NCI-H460 (cell line): ENCODE measurements around the gene TMED5. TPM values are rescaled to one million over a fixed set of nuclear protein-coding genes. Genes with fewer than 3 reads are reported as not detected.
A peak's percentile ranks its signal among the peaks of the same experiment; 100 is the strongest.
"Not testable (repeated sequence)": the region's sequence is repeated elsewhere in the genome, so short reads cannot be mapped to it uniquely, and the experiment has no call there.

Source experiments
- DNase-seq: peaks from one replicate; pipeline ENCODE4 v3.0.0-alpha.2; 2016; ENCODE audit warnings: low read depth; ENCODE audit errors: extremely low read depth
- polyA plus RNA-seq: library from polyadenylated mRNA; depleted of rRNA; stranded (reverse); fragments of >200 nt; gene quantifications from 2 replicates; pipeline ENCODE4 v1.2.3, GENCODE V29; 2014; cell fraction: nucleus; rRNA removed
- total RNA-seq: library from RNA; depleted of rRNA; stranded (reverse); fragments of >200 nt; shearing (Covaris generic); gene quantifications from 2 replicates; pipeline ENCODE4 v1.2.3, GENCODE V29; 2014; rRNA removed

TMED5 gene
- 90.3 and 95.6 TPM in 2 replicates for total RNA-seq
- polyA plus RNA-seq, result 40.3 and 45.4 TPM in 2 replicates

DNA sequence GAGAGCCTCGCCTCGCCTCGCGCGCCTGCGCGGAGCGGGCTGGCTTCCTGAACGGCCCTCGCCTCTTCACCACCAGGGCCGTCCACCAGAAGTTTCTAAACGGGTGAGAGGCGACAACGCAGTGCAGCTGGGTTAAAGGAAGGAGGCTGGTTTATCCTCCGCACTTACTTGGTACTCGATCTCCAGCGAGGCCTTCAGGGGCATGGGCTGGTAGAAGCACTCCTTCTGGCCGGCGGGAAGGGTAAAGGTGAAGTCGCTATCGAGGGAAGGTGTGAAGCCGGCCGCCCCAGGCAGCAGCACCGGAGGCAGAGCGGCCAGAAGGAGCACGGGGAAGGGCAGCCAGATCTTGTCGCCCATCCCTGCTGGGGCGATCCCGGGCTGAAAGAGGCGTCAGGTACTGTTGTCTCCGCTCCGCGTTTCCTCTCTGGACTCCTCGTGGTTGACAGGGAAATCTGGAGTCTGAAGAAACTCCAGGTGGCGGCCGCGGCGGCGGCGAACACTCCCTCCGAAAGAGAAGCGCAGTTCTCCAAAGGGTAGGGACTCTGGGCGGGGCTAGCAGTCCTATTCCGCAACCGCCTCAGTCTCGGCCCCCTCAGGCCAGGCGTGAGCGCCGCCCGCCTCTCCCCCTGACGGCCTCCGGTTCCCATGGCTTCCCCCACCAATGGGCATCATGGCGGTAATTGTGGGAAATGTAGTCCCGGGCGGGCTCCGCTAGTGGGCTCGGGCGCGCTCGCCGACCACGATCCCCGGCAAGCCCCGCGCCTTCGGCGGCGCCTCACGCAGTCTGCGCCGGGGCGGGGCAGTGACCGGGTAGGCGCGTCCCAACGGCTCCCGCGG lies at the start of gene TMED5:
Gene TMED5 (minus strand): TSS at position 528 of the 837 bp plus-strand sequence. CDS start 171 bp downstream, at position 357.
- DNase-seq, result peak; percentile 96

- DNase-seq, result no peak
Observed at GRCh38 chr1:93223023-93223675, 42.9 kb upstream of the TMED5 start.

- no peak for DNase-seq
Observed at GRCh38 chr1:93221913-93222312, 41.7 kb upstream of the TMED5 start.

- DNase-seq, result not testable (repeated sequence)
Observed at GRCh38 chr1:93220716-93221115, 40.5 kb upstream of the TMED5 start.

- no peak for DNase-seq
Observed at GRCh38 chr1:93219443-93219842, 39.2 kb upstream of the TMED5 start.

DNA sequence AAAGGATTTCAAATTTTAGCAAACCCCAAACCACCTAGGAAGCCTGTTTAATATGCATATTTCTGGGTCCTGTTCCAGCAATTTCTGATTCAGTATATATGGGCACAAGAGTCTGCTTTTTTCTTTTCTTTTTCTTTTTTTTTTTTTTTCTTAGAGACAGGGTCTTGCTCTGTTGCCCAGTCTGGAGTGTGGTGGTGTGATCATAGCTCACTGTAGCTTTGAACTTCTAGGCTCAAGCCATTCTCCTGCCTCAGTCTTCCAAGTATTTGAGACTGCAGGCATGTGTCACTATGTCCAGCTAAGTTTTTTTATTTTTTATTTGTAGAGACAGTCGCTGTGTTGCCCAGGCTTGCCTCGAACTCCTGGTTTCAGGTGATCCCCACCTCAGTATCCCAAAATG lies 35.1 kb upstream of the TMED5 start:
- no peak for DNase-seq

GRCh38 chr1:93207211-93207610 lies 27.0 kb upstream of the TMED5 start:
- no peak for DNase-seq

- DNase-seq, result no peak
Observed at GRCh38 chr1:93206567-93206954, 26.3 kb upstream of the TMED5 start.

- no peak for DNase-seq
Observed at GRCh38 chr1:93205892-93206566, 25.8 kb upstream of the TMED5 start.

- no peak for DNase-seq
Observed at GRCh38 chr1:93200714-93201113, 20.5 kb upstream of the TMED5 start.

GRCh38 chr1:93200086-93200620 lies 19.9 kb upstream of the TMED5 start:
- DNase-seq, result no peak

GRCh38 chr1:93199150-93199549 lies 18.9 kb upstream of the TMED5 start:
- no peak for DNase-seq

GRCh38 chr1:93196591-93196990 lies 16.4 kb upstream of the TMED5 start:
- no peak for DNase-seq

GRCh38 chr1:93194231-93194990 lies 14.2 kb upstream of the TMED5 start:
- no peak for DNase-seq

- no peak for DNase-seq
Observed at GRCh38 chr1:93190432-93190831, 10.2 kb upstream of the TMED5 start.

DNA sequence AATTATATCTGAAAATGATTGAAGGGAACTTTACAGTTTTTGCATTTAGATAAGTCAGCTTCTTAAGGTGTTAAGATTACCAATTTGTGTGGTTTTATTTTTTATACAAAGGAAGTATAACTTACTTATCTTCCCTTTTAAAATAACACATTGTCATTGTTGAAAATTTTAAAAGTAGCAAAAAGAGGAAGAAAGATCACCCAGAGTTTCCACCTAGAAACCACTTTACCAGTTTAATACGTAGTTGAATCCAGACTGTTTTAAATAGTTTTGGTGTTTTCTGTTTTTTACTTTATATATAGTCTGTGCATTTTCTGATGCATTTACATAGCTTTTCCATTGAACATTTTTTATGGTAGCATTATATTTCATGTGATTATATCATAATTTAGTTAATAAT lies 6.5 kb upstream of the TMED5 start:
- no peak for DNase-seq

GRCh38 chr1:93180723-93181613 lies 755 bp upstream of the TMED5 start, which contains the start of gene CCDC18:
TSS of gene CCDC18 (plus strand) at chr1:93180724. CDS start at chr1:93183362, 2,638 bp downstream.
- no peak for DNase-seq

GRCh38 chr1:93178418-93178817 lies 1.8 kb downstream of the TMED5 start:
- no peak for DNase-seq

DNA sequence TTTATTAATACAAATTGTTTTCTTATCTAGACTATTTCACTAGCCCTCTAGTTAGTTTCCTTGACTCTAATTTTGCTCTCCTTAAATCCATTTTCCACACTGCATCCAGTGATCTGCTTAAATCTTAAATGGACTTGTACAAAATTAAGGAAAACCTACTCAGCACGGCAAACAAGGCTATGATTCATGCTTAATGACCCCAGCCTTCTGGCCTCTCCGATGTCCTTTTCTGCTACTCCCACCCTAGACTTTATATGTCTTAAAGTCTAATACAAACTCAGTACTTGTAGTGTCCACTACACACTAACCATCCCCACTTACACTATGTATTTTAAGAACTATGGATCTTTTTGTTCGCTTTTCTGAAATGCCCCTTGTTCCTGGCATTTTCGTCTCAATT lies 2.2 kb downstream of the TMED5 start:
- no peak for DNase-seq
